Measurements from ENCODE around the gene CEP350.

The CEP350 gene

DNA sequence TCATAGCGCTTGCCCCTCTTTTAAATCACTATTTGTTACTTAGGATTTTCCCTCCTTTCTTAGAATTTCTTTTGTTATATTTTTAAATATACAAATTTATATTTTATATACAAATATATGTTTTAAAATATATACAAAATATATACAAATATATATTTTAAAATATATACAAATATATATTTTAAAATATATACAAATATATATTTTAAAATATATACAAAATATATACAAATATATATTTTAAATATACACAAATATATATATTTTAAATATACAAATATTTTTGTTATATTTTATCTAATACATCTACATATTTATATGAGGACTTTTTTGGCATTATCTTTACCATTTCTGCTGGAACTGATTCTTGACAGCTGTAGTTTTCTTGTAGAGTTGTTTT lies 149.2 kb downstream of the CEP350 start:
- no peak for DNase-seq (ENCODE audit: low spot score)
- no peak for TF ChIP-seq CTCF (IDR thresholded peaks at IDR 0.05; ENCODE audit: extremely low read depth, insufficient read depth, missing control alignments)
- in situ Hi-C loops (cut with MboI; ENCODE audit: low pct_unique_long_range_greater_than_20kb, low sequenced_read_pairs, unreplicated experiment): no loop called here

DNA sequence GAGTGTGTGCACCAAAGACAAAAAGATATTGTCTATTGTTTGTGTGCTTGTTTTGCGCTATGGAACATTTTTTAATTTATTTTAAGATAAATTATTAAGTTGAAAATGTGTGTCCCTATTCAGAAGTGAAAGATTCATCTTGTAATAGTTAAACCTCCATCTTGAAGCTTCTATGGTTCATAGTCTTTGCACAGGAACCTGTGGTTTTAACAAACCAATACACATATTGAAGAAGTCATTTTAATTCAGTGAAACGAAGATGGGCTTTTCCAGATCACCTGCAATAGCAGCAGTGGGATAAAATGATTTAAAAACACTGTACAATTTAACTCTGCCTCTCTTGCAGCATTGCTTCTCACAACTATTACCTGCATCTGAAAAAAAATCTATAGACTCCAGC lies 157.5 kb downstream of the CEP350 start:
- in situ Hi-C loops (cut with MboI; ENCODE audit: low pct_unique_long_range_greater_than_20kb, low sequenced_read_pairs, unreplicated experiment): no loop called here
- DNase-seq (ENCODE audit: low spot score): no peak
- no peak for TF ChIP-seq CTCF (IDR thresholded peaks at IDR 0.05; ENCODE audit: extremely low read depth, insufficient read depth, missing control alignments)

DNA sequence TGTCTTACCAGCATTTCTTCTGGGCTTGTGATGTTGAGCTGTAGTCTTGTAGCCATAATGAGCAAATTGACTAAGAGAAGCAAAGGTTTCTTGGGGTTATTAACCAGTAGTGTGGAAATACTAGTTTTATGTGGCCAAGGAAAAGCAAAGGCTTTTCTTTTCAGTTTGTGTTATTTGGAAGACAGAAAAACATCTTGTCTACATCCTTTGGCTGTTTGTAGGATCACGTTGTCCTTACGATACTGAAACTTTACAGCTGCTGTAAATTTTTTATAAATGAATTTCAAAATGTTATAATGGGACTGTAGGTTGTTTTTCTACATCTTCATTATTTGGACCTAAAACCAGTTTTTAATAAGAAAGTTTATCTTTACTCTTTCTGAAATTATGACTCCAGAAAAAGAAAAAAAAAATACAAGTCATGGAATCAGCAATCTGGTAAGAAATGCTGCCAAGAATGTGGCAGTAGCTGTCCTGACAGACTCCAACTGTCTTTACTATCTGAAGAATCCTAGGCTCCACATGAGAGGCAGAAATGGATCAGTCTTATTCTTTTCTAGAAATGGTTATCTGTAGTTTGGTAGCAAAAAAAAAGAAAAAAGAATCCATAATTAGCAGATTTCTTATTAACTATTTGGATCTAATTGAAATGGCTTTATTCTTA lies 158.5 kb downstream of the CEP350 start:
- in situ Hi-C loops (cut with MboI; ENCODE audit: low pct_unique_long_range_greater_than_20kb, low sequenced_read_pairs, unreplicated experiment): no loop called here
- TF ChIP-seq CTCF (IDR thresholded peaks at IDR 0.05; ENCODE audit: extremely low read depth, insufficient read depth, missing control alignments): no peak
- DNase-seq (ENCODE audit: low spot score): no peak

GRCh38 chr1:180114396-180114945 lies 159.9 kb downstream of the CEP350 start:
- TF ChIP-seq CTCF (IDR thresholded peaks at IDR 0.05; ENCODE audit: extremely low read depth, insufficient read depth, missing control alignments): no peak

GRCh38 chr1:180116964-180117763 lies 162.6 kb downstream of the CEP350 start:
- DNase-seq (ENCODE audit: low spot score): no peak
- TF ChIP-seq CTCF (IDR thresholded peaks at IDR 0.05; ENCODE audit: extremely low read depth, insufficient read depth, missing control alignments): no peak
- in situ Hi-C loops (cut with MboI; ENCODE audit: low pct_unique_long_range_greater_than_20kb, low sequenced_read_pairs, unreplicated experiment): no loop called here

More at GRCh38 chr1:180114396-180114945, 159.9 kb downstream of the CEP350 start:
- DNase-seq (ENCODE audit: low spot score): no peak
- in situ Hi-C loops (cut with MboI; ENCODE audit: low pct_unique_long_range_greater_than_20kb, low sequenced_read_pairs, unreplicated experiment): no loop called here

DNA sequence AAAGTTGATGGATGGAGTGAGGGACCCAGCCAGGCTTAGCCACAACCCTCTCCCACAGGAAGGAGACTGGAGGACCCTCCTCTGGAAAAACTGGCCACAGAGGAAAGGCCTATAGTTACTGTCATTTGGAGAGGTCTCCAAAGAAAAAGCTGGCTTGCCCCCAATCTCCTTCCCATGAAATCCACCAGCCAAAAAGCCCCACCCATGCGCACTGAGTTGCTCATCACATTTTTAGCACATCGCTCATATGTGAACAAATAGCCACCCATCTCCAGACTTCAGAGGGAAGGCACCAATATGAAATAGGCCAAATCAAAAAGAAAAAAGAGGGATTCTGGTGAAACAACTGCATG lies 163.1 kb downstream of the CEP350 start:
- DNase-seq (ENCODE audit: low spot score): no peak
- TF ChIP-seq CTCF (IDR thresholded peaks at IDR 0.05; ENCODE audit: extremely low read depth, insufficient read depth, missing control alignments): no peak
- in situ Hi-C loops (cut with MboI; ENCODE audit: low pct_unique_long_range_greater_than_20kb, low sequenced_read_pairs, unreplicated experiment): no loop called here
